Testis (tissue), 3 donors: Measurements from ENCODE around the gene HSH2D. TPM values are rescaled to one million over a fixed set of nuclear protein-coding genes. Genes with fewer than 3 reads are reported as not detected.

Experiments used
- DNase-seq: peaks from one replicate; pipeline ENCODE4 v3.0.0-alpha.2; 2019
- H3K27ac ChIP-seq, 2 donors: fragments of 200-600 bp; sonication (generic); one replicate each; pipeline ENCODE4 v1.5.1; 2019
- H3K27me3 ChIP-seq: fragments of 200-600 bp; sonication (generic); one replicate; pipeline ENCODE4 v1.5.1; 2019
- H3K36me3 ChIP-seq: fragments of 200-600 bp; sonication (generic); one replicate; pipeline ENCODE4 v1.5.1; 2017; ENCODE audit warnings: low read depth; ENCODE audit errors: missing control alignments
- H3K4me1 ChIP-seq: fragments of 200-600 bp; sonication (generic); one replicate; pipeline ENCODE4 v1.5.1; 2019
- H3K4me3 ChIP-seq, 2 donors: fragments of 200-600 bp; sonication (generic); one replicate each; pipeline ENCODE4 v1.5.1; 2017 to 2019
- H3K9me3 ChIP-seq: fragments of 200-600 bp; sonication (generic); one replicate; pipeline ENCODE4 v1.5.1; 2017
- POLR2A ChIP-seq: fragments of 450-650 bp; IDR thresholded peaks from one replicate; pipeline ENCODE4 v1.6.1; 2017; ENCODE audit warnings: antibody characterized with exemption, mild to moderate bottlenecking, moderate library complexity
- WGBS, 2 donors: methylation state at CpG; one replicate each; pipeline ENCODE4 v1.1.5; 2018; 5-methylcytosine and 5-hydroxymethylcytosine counted together
- intact Hi-C: fragments of 100-400 bp; cut with DNase I; formaldehyde crosslinking; loops from one replicate; pipeline ENCODE4 v1.15.1; 2023; ENCODE audit warnings: low total_unique reads
- polyA plus RNA-seq: library from polyadenylated mRNA; stranded (reverse); fragments of 350-450 nt; fragmentation: Illumina TruSeq; extraction: RNeasy Lipid Tissue Mini Kit (QIAGEN cat#74804); gene quantifications from one replicate; pipeline ENCODE4 v1.2.3, GENCODE V29; 2014; ENCODE audit warnings: low read depth, low replicate concordance; ENCODE audit not compliant: insufficient read depth
- total RNA-seq, 2 donors: library from RNA; depleted of rRNA; stranded (reverse); fragments of >200 nt; gene quantifications; one replicate each; pipeline ENCODE4 v1.2.3, GENCODE V29; 2016
- TF ChIP-seq, protein P1 (sequence below), 3 experiments: fragments of 450-650 bp in 2 of 3; fragments of 200-600 bp in 1 of 3; sonication (generic) in 1 of 3; IDR thresholded peaks; one replicate each; pipeline ENCODE4 v1.5.1; 2016 to 2019; ENCODE audit warnings: antibody characterized with exemption in 3 of 3, mild to moderate bottlenecking in 2 of 3, moderate library complexity in 1 of 3

HSH2D gene
- total and polyA plus RNA-seq, 3 donors from 2014 or later = 0.55 to 1.6 (median 0.68) TPM

GRCh38 chr19:16161840-16162239, 18.4 kb downstream of the HSH2D start:
- DNase-seq = no peak
- Histone ChIP-seq H3K4me1 (no peaks in the 10 kb centered on the region), H3K4me3 (no peak overlapping the region), H3K36me3 (no peaks in the 10 kb centered on the region), H3K27me3 (no peaks in the 10 kb centered on the region), H3K9me3 (no peaks in the 10 kb centered on the region), H3K27ac (no peak overlapping the region)
- TF ChIP-seq POLR2A = no peak
- TF ChIP-seq, protein P1, sequence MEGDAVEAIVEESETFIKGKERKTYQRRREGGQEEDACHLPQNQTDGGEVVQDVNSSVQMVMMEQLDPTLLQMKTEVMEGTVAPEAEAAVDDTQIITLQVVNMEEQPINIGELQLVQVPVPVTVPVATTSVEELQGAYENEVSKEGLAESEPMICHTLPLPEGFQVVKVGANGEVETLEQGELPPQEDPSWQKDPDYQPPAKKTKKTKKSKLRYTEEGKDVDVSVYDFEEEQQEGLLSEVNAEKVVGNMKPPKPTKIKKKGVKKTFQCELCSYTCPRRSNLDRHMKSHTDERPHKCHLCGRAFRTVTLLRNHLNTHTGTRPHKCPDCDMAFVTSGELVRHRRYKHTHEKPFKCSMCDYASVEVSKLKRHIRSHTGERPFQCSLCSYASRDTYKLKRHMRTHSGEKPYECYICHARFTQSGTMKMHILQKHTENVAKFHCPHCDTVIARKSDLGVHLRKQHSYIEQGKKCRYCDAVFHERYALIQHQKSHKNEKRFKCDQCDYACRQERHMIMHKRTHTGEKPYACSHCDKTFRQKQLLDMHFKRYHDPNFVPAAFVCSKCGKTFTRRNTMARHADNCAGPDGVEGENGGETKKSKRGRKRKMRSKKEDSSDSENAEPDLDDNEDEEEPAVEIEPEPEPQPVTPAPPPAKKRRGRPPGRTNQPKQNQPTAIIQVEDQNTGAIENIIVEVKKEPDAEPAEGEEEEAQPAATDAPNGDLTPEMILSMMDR (IDR thresholded peaks at IDR 0.05) = no peak
- 53 to 93% methylated on average over 3 of the region's 3 CpGs for WGBS, 2 donors
- intact Hi-C loops = no loop called here

DNA sequence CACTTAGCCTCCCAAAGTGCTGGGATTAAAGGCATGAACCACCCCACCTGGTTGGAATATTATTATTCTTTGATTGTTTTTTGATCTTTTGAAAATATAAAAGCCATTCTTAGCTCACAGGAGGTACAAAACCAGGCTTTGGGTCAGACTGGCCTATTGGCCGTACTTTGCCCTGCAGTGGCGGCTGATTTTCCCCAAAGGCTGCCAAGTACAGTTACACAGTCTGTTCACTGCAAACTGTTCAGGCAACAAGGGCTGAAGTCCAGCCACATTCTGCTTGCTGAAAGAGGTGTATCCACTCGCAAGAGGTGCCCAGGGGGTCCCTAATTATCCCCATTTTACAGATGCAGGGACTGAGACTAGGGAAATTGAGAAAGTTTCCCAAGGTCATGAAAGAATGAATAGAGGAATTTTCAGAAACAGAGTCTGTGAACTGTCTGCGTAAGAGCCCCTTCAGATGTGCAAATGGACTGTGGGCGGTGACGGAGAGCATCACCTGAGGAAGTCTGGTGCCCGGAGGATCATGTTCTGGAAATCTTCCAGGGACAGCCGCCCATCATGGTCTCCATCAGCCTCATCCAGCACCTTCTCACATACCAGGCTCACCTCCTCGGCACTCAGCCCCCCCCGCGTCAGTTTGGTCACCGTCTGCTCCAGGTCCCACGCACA, 20.9 kb downstream of the HSH2D start:
- Histone ChIP-seq H3K27me3 (no peaks in the 10 kb centered on the region), H3K4me3 (no peak overlapping the region), H3K36me3 (no peaks in the 10 kb centered on the region), H3K4me1 (no peaks in the 10 kb centered on the region), H3K9me3 (no peaks in the 10 kb centered on the region), H3K27ac (no peak overlapping the region)
- DNase-seq = no peak
- intact Hi-C loops = no loop called here
- WGBS, 2 donors = 89 to 90% methylated on average over 13 of the region's 13 CpGs
- TF ChIP-seq POLR2A = no peak
- TF ChIP-seq, protein P1 (IDR thresholded peaks at IDR 0.05) = no peak

DNA sequence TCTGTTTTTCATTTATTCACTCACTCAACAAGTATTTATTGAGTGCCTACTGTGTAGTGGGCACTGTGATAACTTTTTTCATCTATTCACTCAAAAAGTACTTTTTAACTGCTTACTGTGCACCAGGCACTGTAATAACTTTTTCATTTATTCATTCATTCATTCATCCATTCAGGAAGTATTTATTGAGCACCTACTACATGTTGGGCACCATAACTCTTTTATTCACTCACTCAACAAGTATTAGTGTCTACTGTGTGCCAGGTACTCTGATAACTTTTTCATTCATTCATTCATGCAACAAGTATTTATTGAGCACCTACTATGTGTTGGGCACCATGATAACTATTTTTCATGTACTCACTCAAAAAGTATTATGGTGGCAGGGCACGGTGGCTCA, 22.9 kb downstream of the HSH2D start:
- Histone ChIP-seq H3K4me3 (no peak overlapping the region), H3K36me3 (no peaks in the 10 kb centered on the region), H3K4me1 (no peaks in the 10 kb centered on the region), H3K27ac (no peak overlapping the region), H3K27me3 (no peaks in the 10 kb centered on the region), H3K9me3 (no peaks in the 10 kb centered on the region)
- intact Hi-C loops = no loop called here
- 100% methylated on average over 1 of the region's 1 CpG for WGBS, 2 donors
- TF ChIP-seq, protein P1 (IDR thresholded peaks at IDR 0.05) = no peak
- no peak for TF ChIP-seq POLR2A
- DNase-seq = no peak

GRCh38 chr19:16167055-16167454, 23.6 kb downstream of the HSH2D start:
- no peak for DNase-seq
- H3K27me3 ChIP-seq = no peaks in the 10 kb centered on the region
- H3K27ac ChIP-seq = no peak overlapping the region
- intact Hi-C loops = no loop called here
- H3K4me3 ChIP-seq = no peak overlapping the region
- H3K9me3 ChIP-seq = no peaks in the 10 kb centered on the region
- 92 to 95% methylated on average over 5 of the region's 5 CpGs for WGBS, 2 donors
- no peaks in the 10 kb centered on the region for H3K4me1 ChIP-seq
- H3K36me3 ChIP-seq = no peaks in the 10 kb centered on the region
- TF ChIP-seq, protein P1 (IDR thresholded peaks at IDR 0.05) = no peak

DNA sequence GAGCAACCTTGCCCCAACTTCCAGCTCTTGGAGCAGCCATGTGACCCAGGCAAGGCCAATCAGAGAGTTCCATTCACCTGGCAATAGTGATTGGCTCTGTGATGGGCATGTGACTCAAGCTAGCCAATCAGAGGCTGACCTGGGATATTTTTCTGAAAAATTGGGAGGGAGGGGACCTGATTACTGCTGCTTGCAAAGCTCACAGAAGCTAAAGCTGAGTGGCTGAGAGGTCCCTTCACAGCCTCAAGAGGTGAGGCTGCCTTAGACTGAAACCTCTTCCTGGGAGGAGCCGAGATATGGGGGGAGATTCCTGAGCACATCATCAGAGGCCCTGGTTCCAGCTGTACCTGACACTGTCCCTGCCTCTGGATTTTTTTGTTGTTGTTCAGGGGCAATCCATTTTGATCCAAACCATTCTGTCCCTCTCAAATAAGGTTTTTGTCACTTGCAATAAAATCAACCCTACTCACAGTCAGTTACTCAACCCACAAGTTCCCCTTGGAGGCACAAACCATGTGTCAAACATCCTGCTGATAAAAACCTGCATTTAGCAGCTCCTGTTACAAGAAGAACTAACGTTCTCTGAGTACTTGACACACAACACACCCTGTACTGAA, 25.1 kb downstream of the HSH2D start:
- WGBS, 2 donors = 57 to 65% methylated on average over 2 of the region's 2 CpGs
- Histone ChIP-seq H3K4me3 (no peak overlapping the region), H3K36me3 (no peaks in the 10 kb centered on the region), H3K27me3 (no peaks in the 10 kb centered on the region), H3K4me1 (no peaks in the 10 kb centered on the region), H3K27ac (no peak overlapping the region), H3K9me3 (no peaks in the 10 kb centered on the region)
- no peak for TF ChIP-seq POLR2A
- TF ChIP-seq, protein P1 (IDR thresholded peaks at IDR 0.05) = no peak
- intact Hi-C loops = no loop called here
- DNase-seq = no peak
